C4-2B (cell line): ENCODE data around the gene CBX7.

Experiments
- H3K27ac ChIP-seq: fragments of 450-650 bp; 2 replicates; pipeline ENCODE4 v1.5.1; 2017
- ZFX ChIP-seq: fragments of 450-650 bp; IDR thresholded peaks from 2 replicates; pipeline ENCODE4 v1.6.1; 2017
- TF ChIP-seq, protein P1 (sequence below): fragments of 450-650 bp; conservative IDR thresholded peaks from 2 replicates; pipeline ENCODE4 v1.5.1; 2017; ENCODE audit warnings: mild to moderate bottlenecking

CBX7 gene

GRCh38 chr22:39183991-39184585 is 31.6 kb upstream of the CBX7 start:
- H3K27ac ChIP-seq = no peak overlapping the region
- TF ChIP-seq ZFX = no peak
- TF ChIP-seq, protein P1, sequence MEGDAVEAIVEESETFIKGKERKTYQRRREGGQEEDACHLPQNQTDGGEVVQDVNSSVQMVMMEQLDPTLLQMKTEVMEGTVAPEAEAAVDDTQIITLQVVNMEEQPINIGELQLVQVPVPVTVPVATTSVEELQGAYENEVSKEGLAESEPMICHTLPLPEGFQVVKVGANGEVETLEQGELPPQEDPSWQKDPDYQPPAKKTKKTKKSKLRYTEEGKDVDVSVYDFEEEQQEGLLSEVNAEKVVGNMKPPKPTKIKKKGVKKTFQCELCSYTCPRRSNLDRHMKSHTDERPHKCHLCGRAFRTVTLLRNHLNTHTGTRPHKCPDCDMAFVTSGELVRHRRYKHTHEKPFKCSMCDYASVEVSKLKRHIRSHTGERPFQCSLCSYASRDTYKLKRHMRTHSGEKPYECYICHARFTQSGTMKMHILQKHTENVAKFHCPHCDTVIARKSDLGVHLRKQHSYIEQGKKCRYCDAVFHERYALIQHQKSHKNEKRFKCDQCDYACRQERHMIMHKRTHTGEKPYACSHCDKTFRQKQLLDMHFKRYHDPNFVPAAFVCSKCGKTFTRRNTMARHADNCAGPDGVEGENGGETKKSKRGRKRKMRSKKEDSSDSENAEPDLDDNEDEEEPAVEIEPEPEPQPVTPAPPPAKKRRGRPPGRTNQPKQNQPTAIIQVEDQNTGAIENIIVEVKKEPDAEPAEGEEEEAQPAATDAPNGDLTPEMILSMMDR = no peak

GRCh38 chr22:39182478-39183030 is 30.1 kb upstream of the CBX7 start:
- no peak overlapping the region for H3K27ac ChIP-seq
- TF ChIP-seq ZFX = no peak
- TF ChIP-seq, protein P1 = no peak

- TF ChIP-seq ZFX = no peak
- TF ChIP-seq, protein P1 = no peak
- no peak overlapping the region for H3K27ac ChIP-seq
Measured at GRCh38 chr22:39181778-39182177, 29.3 kb upstream of the CBX7 start.

GRCh38 chr22:39181356-39181755 is 28.9 kb upstream of the CBX7 start:
- no peak for TF ChIP-seq ZFX
- TF ChIP-seq, protein P1 = no peak
- H3K27ac ChIP-seq = no peak overlapping the region

- H3K27ac ChIP-seq = no peak overlapping the region
- TF ChIP-seq, protein P1 = no peak
- no peak for TF ChIP-seq ZFX
Measured at GRCh38 chr22:39179841-39180335, 27.4 kb upstream of the CBX7 start.

GRCh38 chr22:39179401-39179827 is 26.9 kb upstream of the CBX7 start:
- H3K27ac ChIP-seq = no peak overlapping the region
- TF ChIP-seq, protein P1 = no peak
- TF ChIP-seq ZFX = no peak

GRCh38 chr22:39178206-39179111 is 26.0 kb upstream of the CBX7 start:
- H3K27ac ChIP-seq = no peak overlapping the region
- TF ChIP-seq ZFX = no peak
- TF ChIP-seq, protein P1 = no peak
